HG03139 (cell line): Measurements from ENCODE around the gene SMG6.

ENCODE experiments used
- ATAC-seq: cut with Tn5 transposase; IDR thresholded peaks from one replicate; pipeline ENCODE4 v1.9.1; 2021; ENCODE audit not compliant: unreplicated experiment

SMG6 gene

DNA sequence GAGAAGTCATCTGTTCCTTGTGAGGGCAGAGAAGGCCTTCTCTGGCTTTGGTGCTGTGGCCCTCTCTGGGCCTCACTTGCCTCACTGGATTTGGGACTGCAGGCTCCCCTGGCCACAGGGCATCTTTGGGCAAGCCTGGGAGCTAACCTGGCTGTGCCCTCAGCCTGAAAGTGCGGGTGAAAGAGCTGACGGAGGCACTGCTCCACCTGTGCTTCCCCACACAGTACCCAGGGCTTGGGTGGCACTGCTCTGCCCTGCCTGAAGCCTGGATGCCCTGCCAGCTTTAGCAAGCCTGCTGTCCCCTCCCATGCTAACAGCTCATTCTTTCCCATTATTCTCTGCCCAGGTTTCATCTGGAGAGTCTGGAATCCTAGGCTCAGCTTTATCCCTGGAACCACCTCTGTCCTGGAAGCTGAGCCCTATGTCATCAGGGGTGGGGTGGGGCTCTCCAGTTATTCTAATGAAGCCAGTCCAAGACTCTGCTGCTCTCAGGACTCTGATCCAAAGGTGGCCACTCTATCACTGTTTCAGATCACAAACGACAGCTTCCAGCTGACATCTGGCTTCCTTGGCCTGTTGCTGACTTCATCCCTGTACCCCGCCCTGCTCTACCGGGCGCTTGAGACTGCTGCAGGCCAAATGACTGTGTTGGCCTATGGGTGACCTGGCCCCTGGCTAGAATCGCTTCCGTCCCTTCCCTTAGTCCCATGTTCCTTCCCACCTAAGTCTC is 219.4 kb downstream of the SMG6 start:
- no peak for ATAC-seq

DNA sequence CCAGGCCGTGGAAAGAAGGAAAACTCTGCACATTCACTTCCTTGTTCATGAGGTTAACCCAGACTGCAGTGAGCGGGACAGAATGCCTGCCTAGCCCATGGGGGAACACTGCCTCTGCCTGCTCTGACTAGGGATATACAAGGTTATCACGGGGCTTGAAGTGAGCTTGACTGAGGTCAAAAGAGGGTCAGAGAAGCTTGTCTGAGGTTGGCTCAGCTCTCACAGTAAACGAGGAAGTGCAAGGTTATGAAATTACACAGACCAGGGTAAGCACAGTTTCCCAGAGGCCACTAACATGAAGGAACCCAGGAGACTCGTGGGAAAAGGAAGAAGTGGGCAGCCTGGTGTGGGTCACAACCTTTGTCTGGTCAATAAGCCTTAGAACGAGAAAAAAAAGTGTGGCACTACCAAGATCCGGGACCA is 220.0 kb downstream of the SMG6 start:
- peak; percentile 37 for ATAC-seq

GRCh38 chr17:2082003-2082781 is 221.4 kb downstream of the SMG6 start:
- ATAC-seq = no peak

DNA sequence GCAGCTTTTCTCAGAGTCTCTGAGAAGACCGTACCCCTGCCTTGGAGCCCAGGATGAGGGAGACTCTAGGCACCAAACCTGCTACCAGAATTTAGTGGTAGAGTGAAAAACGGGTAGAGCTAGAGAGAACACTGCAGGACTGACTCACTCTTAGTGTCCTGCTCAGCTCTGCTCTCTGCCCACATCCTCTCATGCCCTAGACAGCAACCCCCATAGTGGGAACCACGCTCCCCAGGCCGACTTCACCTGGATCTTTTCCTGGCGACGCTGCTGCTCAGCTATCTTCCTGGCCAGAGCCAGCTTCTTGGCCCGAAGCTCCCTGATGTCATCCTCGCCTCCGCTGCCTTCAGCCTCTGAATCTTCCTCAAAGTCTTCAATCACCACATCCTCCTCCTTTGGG is 222.0 kb downstream of the SMG6 start:
- no peak for ATAC-seq

- ATAC-seq = no peak
Measured at GRCh38 chr17:2077040-2077439, 226.5 kb downstream of the SMG6 start.

DNA sequence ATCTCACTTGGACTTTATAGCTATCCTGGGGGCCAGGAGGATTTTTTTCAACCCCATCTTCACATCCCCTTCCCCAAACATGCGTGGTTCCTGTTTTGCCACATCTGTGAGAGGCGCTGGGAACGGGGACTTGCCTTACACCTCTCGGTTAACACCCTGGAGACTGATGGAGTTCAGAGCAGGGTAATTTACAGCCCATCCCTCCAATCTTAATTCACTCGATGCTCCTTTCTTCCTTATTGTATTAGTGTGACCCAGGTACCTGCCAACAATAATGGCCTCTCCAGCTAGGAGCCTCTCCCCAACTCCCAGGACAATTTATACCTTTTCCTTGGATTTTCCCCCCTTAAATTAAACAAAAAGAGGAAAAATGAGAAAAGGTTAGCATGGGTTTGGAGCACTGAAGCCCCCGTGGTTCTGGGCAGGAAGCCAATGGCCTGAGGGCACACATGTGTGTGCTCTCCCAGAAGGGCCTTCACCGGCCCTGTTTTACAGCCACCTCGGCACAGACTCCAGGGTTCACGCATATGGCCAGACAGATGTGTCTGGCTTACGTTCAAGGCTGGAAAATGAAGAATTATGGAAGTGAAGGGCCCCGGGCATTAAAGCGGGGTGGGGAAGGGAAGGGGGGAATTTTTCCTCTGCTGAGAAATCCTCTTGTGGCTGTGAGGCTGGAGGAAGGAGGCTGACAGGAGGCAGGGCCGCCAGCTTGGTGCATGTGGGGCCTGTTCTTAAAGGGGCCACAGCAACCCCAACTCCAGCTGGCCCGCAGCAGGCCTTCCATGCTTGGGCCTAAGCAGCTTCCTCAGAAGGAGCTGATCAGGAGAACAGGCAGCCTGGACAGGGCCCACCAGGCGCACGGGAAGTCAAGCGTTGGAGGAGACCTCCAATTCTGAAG is 227.2 kb downstream of the SMG6 start:
- ATAC-seq = no peak

- no peak for ATAC-seq
Measured at GRCh38 chr17:2075336-2076086, 228.1 kb downstream of the SMG6 start.

DNA sequence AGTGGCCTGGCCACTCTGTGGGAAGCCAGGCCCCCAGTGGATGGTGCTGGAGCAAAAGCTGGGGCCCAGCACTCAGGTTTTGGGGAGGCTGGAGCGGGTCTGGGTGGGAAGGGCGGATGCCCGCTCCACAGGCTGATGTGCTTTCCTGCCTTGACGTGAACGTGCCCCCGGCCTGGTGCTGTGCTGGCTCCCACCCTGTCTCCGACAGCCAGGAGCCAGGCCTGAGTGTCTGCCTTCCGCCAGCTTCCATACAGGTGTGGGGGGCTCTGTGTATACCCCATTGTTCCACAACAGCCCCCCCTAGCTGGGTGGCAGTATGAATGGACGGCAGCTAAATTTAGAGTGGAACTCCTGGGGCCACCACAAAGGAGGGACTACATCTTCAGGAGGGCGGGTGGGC is 228.7 kb downstream of the SMG6 start:
- no peak for ATAC-seq

DNA sequence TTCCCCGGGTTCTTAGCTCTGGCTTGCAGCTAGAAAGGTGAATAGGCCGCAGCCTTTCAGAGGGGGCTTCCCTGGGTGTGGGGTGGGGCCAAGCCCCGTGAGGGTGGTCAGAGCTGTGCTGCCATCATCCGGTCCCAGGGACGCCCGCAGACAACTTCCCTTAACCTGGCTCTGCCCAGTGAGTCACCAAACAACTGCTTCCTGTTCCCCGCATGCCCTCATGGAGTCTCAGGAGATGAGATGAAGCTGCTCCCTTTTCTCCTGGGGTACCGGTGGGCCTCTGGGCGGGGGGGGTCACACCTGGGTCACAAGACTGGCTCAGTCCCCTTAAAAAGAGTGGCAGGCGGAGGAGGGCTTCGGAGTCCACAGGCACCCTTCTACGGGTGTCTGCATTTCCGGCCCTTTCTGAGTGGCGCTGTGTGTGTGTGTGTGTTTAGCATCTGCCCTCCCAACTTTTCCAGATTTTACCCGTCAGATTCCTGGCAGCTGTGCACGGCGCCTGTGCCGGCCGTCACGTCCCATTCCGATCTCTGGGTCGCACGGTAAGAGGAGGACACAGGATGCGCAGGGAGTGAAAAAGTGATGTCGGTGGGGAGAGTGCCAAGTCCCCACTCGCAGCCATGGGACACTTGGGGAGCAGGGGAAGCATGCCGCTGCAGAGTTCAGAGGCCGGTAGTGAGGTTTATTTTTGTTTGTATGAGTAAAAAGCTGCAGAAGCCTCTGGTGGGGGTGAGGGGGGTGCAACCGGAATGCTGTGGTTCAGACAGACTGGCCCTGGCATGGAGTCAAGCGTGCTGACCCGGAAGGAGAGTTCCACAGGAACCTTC is 231.9 kb downstream of the SMG6 start:
- no peak for ATAC-seq

DNA sequence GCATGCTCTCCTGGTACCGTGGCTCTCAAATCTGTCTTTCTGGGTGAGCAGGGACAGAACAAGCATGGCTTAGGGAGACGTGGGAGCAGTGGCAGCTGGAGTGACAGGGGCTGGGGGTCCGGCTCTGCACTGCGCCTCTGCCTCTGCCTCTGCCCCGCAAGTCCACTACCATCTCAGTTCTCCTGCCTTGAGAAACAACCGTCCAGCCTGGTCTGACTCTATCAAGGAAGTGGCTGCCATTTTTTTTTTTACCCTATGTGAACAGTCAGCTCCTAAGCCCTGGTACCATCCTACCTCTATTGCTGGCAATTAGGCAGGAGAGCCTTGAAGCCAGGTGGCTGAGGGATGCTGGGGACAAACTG is 232.6 kb downstream of the SMG6 start:
- ATAC-seq = no peak

GRCh38 chr17:2070241-2071023 is 233.2 kb downstream of the SMG6 start:
- ATAC-seq = peak; percentile 59

GRCh38 chr17:2068519-2069051 is 235.0 kb downstream of the SMG6 start:
- ATAC-seq = no peak

DNA sequence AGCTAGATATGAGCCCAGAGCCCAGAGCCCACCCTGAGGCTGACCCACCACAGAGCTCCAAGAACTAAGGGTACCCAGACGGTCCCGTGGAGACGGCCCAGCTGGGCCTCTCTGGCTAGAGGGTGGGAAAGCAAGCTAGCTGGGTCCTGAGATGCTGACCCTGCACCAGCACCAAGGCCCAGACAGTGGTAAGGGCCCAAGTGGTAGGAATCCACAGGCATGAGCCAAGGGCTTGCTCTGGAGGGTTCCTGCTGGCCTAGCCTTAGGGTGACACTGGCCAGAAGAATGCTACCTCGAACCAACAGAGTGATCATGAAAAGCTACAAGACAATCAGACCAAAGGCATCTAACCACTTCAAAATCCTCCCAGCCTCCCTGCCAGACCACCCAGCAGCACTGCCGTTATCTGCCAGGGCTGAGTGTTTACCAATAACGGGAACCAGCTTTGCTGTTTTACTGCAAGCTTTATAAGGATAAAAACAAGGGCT is 235.5 kb downstream of the SMG6 start:
- no peak for ATAC-seq

DNA sequence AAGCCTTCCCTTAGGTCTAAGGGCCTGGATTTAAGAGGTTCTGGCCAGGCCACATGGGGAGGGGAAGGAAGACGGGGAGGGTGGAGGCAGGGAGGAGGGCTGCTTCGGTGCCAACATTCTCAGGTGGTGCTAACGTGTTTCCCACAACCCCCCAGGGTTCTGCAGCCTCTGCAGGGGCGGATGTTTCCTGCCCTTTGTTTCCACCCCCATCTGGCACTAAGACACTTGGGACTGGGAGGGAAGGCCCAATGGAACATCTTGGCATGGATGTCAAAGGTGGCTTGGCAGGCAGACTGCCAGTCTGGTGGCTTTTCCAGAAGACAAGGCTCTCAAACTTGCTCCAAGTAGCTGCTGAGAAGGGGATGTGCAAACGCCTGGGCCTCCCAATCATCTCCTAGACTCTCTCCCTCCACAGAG is 236.0 kb downstream of the SMG6 start:
- ATAC-seq = no peak

DNA sequence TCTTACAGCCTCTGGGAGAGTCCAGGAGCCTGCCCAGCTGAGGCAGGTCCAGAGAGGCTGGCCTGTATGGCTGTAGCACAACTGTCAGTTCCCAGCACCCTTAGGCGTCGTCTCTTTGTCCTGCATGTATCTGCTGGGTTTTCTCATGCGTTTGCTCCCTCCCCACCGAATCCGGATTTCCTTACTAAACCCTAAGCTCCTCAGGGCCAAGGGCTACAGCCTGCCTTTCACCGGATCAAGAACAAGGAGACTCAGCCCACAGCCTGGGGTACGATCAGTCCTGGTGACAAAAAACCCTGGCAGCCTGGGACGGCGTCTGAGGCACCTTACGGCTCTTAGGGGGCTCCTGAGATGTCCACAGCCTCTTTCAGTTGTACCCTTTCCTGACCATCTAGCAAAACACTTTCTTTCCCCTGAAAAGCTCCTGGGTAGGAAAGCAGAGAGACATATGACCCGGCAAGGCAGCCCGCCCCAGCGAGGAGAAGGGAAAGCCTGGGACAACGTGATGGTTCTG is 236.5 kb downstream of the SMG6 start:
- no peak for ATAC-seq

- ATAC-seq = no peak
Measured at GRCh38 chr17:2065949-2066400, 237.6 kb downstream of the SMG6 start.

DNA sequence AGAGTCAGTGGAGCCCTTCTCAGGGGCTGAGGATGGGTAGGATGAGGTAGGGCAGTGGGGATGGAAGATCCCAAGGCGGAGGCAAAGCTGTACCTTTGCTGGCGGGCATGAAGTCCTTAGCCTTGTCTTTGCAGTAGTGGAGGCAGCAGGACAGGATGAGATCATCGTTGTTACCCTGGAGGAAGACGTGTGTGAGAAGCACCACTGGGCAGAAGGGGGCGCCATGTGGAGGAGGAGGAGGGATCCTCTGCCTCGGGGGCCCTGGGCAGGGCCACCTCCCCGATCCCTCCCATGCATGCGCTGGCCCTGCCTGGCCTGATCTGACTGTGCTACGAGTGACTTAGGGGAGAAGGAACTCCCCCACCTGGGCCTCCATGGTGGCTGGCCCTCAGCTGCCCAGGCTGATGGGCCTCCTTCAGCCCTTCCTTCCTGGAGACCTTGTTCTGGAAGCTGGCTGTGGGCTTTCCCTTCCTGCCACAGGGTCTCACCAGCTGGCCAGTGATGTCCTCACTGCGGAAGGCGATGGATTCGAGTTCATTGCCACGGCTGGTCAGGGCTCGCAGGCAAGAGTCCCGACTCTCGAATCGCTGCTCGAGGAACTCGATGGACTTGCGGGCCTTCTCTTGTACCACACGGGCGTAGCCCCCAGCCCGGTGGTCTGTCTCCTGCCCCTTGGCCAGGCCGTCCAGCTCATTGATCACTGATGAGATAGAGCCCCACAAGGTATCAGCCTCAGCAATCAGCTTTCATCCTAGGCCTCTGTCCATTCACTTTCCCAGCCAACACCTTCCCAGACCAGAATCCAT is 238.4 kb downstream of the SMG6 start:
- ATAC-seq = no peak
